Fibroblast of lung (primary cell): ENCODE measurements around the gene LARP7. TPM values are rescaled to one million over a fixed set of nuclear protein-coding genes. Genes with fewer than 3 reads are reported as not detected.

Source experiments
- DNase-seq, 2 donors: peaks; one replicate each; pipeline versions ENCODE4 v3.0.0 to v3.0.0-alpha.2; 2010; ENCODE audit warnings: low read depth in 2 of 2
- H2AFZ ChIP-seq: 2 replicates; pipeline ENCODE4 v1.5.1; 2012; ENCODE audit warnings: low read length, control low read depth, inconsistent platforms
- H3K27ac ChIP-seq: 2 replicates; pipeline ENCODE4 v1.5.1; 2011; ENCODE audit warnings: low read length, control low read depth; ENCODE audit not compliant: insufficient read depth
- H3K27me3 ChIP-seq: 2 replicates; pipeline ENCODE4 v1.5.1; 2011; ENCODE audit warnings: mild to moderate bottlenecking, low read length; ENCODE audit not compliant: control insufficient read depth, insufficient read depth
- H3K36me3 ChIP-seq: 2 replicates; pipeline ENCODE4 v1.5.1; 2011; ENCODE audit warnings: low read length; ENCODE audit not compliant: control insufficient read depth, insufficient read depth
- H3K4me1 ChIP-seq: 2 replicates; pipeline ENCODE4 v1.5.1; 2011; ENCODE audit warnings: low read length; ENCODE audit not compliant: control insufficient read depth, insufficient read depth; ENCODE audit errors: extremely low read depth
- H3K4me2 ChIP-seq: 2 replicates; pipeline ENCODE4 v1.5.1; 2011; ENCODE audit warnings: low read length, control low read depth; ENCODE audit not compliant: insufficient read depth; ENCODE audit errors: extremely low read depth
- H3K4me3 ChIP-seq, 4 experiments: fragments of 200-600 bp in 1 of 4; sonication (generic) in 1 of 4; replicated peaks in 1 of 4; 2 replicates each; pipeline ENCODE4 v1.5.1; 2011 to 2016; ENCODE audit warnings: low read length in 4 of 4, low read depth in 3 of 4, mild to moderate bottlenecking in 3 of 4, control low read depth in 2 of 4, inconsistent platforms in 1 of 4, mixed read lengths in 1 of 4; ENCODE audit not compliant: insufficient read depth in 1 of 4; ENCODE audit errors: control extremely low read depth in 1 of 4
- H3K79me2 ChIP-seq: 2 replicates; pipeline ENCODE4 v1.5.1; 2012; ENCODE audit warnings: mild to moderate bottlenecking, low read length, inconsistent platforms; ENCODE audit not compliant: control insufficient read depth, insufficient read depth
- H3K9ac ChIP-seq: 2 replicates; pipeline ENCODE4 v1.5.1; 2011; ENCODE audit warnings: mild to moderate bottlenecking, low read length, control low read depth; ENCODE audit not compliant: insufficient read depth
- H3K9me3 ChIP-seq: 2 replicates; pipeline ENCODE4 v1.5.1; 2012; ENCODE audit warnings: low read depth, low read length; ENCODE audit not compliant: control insufficient read depth, insufficient read depth
- H4K20me1 ChIP-seq: 2 replicates; pipeline ENCODE4 v1.5.1; 2011; ENCODE audit warnings: low read length; ENCODE audit not compliant: control insufficient read depth, insufficient read depth; ENCODE audit errors: extremely low read depth
- EZH2 ChIP-seq: IDR thresholded peaks from 2 replicates; pipeline ENCODE4 v1.5.1; 2012; ENCODE audit warnings: low read length, control low read depth, mild to moderate bottlenecking; ENCODE audit errors: missing control alignments
- polyA plus RNA-seq, 2 donors: library from polyadenylated mRNA; depleted of rRNA in 1 of 2; stranded (reverse) in 1 of 2; unstranded in 1 of 2; fragments of >200 nt; gene quantifications; 2 replicates each; pipeline ENCODE4 v1.2.1, GENCODE V29; 2011 to 2012; ENCODE audit warnings: missing spikeins in 1 of 2
- total RNA-seq: library from RNA; depleted of rRNA; stranded (reverse); fragments of >200 nt; gene quantifications from 2 replicates; pipeline ENCODE4 v1.2.1, GENCODE V29; 2014
- TF ChIP-seq, protein P1 (sequence below), 2 donors: IDR thresholded peaks in 1 of 2; conservative IDR thresholded peaks in 1 of 2; 1 replicate in 1 of 2; 2 replicates in 1 of 2; pipeline ENCODE4 v1.5.1; 2011 to 2012; ENCODE audit warnings: low read length in 2 of 2, control low read depth in 1 of 2, inconsistent platforms in 1 of 2, low read depth in 1 of 2, mild to moderate bottlenecking in 1 of 2

Gene LARP7
- total and polyA plus RNA-seq, 2 donors (not counting 1 experiment from before 2014, with no cell fraction given), result 37.8 to 39.1 TPM

DNA sequence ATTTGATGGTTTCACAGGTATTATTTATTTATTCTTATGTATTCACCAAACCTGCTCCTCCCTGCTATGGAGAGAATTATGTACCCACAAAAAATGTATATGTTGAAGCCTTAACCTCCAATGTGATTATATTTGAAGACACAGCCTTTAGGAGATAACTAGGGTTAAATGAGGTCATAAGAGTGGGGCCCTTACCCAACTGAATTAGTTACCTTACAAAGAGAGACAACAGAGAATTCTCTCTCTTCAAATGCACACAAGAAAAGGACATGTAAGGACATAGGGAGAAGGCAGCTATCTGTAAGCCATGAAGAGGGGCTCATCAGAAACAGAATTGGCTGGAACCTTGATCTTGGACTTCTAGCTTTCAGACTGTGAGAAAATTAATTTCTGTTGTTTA lies 44.2 kb upstream of the LARP7 start:
- H3K4me1 ChIP-seq, result no peaks in the 10 kb centered on the region
- no peaks in the 10 kb centered on the region for H4K20me1 ChIP-seq
- H3K9ac ChIP-seq, result no peak overlapping the region
- no peak overlapping the region for H3K27ac ChIP-seq
- no peak for DNase-seq
- H3K79me2 ChIP-seq, result no peaks in the 10 kb centered on the region
- no peak overlapping the region for H2AFZ ChIP-seq
- H3K9me3 ChIP-seq, result no peaks in the 10 kb centered on the region
- no peak overlapping the region for H3K4me3 ChIP-seq
- TF ChIP-seq EZH2, result no peak
- TF ChIP-seq, protein P1, sequence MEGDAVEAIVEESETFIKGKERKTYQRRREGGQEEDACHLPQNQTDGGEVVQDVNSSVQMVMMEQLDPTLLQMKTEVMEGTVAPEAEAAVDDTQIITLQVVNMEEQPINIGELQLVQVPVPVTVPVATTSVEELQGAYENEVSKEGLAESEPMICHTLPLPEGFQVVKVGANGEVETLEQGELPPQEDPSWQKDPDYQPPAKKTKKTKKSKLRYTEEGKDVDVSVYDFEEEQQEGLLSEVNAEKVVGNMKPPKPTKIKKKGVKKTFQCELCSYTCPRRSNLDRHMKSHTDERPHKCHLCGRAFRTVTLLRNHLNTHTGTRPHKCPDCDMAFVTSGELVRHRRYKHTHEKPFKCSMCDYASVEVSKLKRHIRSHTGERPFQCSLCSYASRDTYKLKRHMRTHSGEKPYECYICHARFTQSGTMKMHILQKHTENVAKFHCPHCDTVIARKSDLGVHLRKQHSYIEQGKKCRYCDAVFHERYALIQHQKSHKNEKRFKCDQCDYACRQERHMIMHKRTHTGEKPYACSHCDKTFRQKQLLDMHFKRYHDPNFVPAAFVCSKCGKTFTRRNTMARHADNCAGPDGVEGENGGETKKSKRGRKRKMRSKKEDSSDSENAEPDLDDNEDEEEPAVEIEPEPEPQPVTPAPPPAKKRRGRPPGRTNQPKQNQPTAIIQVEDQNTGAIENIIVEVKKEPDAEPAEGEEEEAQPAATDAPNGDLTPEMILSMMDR (conservative IDR thresholded peaks at IDR 0.05 in 1 of 2, IDR thresholded peaks at IDR 0.05 in 1 of 2; ENCODE audit: low read depth in 1 of 2, low read length in 2 of 2), result no peak
- H3K4me2 ChIP-seq, result no peak overlapping the region
- H3K27me3 ChIP-seq, result no peaks in the 10 kb centered on the region
- no peaks in the 10 kb centered on the region for H3K36me3 ChIP-seq

DNA sequence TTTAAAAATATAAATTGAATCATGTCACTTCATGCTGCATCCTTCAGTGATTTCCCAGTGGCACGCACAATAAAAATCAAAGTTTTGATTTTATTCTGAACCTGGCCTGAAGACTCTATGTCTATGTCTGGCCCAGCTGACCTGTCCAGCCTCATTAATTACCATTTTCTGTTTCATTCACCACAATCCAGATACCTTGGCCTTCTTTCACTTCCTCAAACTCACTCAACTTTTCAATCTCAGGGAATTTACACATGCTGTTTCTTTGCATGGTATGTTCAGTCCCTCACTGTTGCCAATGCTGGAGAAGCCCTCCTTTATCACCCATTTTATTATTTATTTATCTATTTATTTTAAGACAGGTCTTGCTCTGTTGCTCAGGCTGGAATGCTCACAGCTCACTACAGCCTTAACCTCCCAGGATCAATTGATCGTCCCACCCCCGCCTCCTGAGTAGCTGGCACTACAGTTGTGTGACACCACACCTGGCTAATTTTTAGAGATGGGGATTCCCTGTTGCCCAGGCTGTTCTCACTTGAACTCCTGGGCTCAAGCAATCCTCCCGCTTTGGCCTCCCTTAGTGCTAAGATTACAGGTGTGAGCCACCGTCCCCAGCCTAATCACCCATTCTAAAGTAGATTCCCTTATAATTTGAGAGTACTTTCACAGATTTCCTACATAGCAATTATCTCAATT lies 43.4 kb upstream of the LARP7 start:
- TF ChIP-seq, protein P1 (conservative IDR thresholded peaks at IDR 0.05 in 1 of 2, IDR thresholded peaks at IDR 0.05 in 1 of 2; ENCODE audit: low read depth in 1 of 2, low read length in 2 of 2), result no peak
- no peak for TF ChIP-seq EZH2
- no peaks in the 10 kb centered on the region for H3K4me1 ChIP-seq

DNA sequence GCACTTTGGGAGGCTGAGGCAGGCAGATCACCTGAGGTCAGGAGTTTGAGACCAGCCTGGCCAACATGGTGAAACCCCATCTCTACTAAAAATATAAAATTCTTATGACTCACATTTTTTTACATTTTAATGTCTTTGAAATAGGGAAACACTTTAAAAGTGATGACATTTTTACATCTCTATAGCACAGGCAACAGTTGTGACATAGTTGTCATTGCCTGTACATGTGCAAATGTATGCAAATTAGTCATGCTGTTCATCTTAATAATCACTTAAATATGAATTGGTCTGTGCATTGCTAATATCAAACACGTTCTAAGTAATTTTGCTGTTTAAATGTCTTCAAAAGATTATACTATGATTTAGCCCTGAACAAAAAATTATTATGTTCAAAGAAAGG lies 42.0 kb upstream of the LARP7 start:
- no peak overlapping the region for H3K4me3 ChIP-seq
- no peak for TF ChIP-seq EZH2
- TF ChIP-seq, protein P1 (conservative IDR thresholded peaks at IDR 0.05 in 1 of 2, IDR thresholded peaks at IDR 0.05 in 1 of 2; ENCODE audit: low read depth in 1 of 2, low read length in 2 of 2), result no peak
- H4K20me1 ChIP-seq, result no peaks in the 10 kb centered on the region
- H3K27me3 ChIP-seq, result no peaks in the 10 kb centered on the region
- no peaks in the 10 kb centered on the region for H3K79me2 ChIP-seq
- no peak for DNase-seq
- H3K4me2 ChIP-seq, result no peak overlapping the region
- H3K9ac ChIP-seq, result no peak overlapping the region
- H3K27ac ChIP-seq, result no peak overlapping the region
- H2AFZ ChIP-seq, result no peak overlapping the region
- H3K4me1 ChIP-seq, result no peaks in the 10 kb centered on the region
- H3K36me3 ChIP-seq, result no peaks in the 10 kb centered on the region
- H3K9me3 ChIP-seq, result no peaks in the 10 kb centered on the region

More for the DNA sequence above, 43.4 kb upstream of the LARP7 start:
- H3K79me2 ChIP-seq, result no peaks in the 10 kb centered on the region
- DNase-seq, result no peak
- H3K9ac ChIP-seq, result no peak overlapping the region
- no peak overlapping the region for H3K27ac ChIP-seq
- no peaks in the 10 kb centered on the region for H3K27me3 ChIP-seq
- no peaks in the 10 kb centered on the region for H3K36me3 ChIP-seq
- H4K20me1 ChIP-seq, result no peaks in the 10 kb centered on the region
- H3K9me3 ChIP-seq, result no peaks in the 10 kb centered on the region
- H2AFZ ChIP-seq, result no peak overlapping the region
- H3K4me2 ChIP-seq, result no peak overlapping the region
- H3K4me3 ChIP-seq, result no peak overlapping the region
